GM12891 (cell line): ENCODE results near the gene CFAP77.

Experiments used
- POLR2A ChIP-seq: IDR thresholded peaks from 2 replicates; pipeline ENCODE4 v1.6.1; 2011; ENCODE audit warnings: low read depth, low read length, control low read depth
- SPI1 ChIP-seq: IDR thresholded peaks from 2 replicates; pipeline ENCODE4 v1.6.1; 2011; ENCODE audit warnings: low read depth, low read length, control low read depth

GRCh38 chr9:132554755-132555154 lies 144.7 kb downstream of the CFAP77 start:
- TF ChIP-seq SPI1: no peak
- no peak for TF ChIP-seq POLR2A
